ELR (cell line): ENCODE data around the gene PNMA8A.

Source experiments
- DNase-seq: peaks from one replicate; pipeline ENCODE4 v3.0.0-alpha.2; 2015; ENCODE audit warnings: low read depth

Gene PNMA8A

DNA sequence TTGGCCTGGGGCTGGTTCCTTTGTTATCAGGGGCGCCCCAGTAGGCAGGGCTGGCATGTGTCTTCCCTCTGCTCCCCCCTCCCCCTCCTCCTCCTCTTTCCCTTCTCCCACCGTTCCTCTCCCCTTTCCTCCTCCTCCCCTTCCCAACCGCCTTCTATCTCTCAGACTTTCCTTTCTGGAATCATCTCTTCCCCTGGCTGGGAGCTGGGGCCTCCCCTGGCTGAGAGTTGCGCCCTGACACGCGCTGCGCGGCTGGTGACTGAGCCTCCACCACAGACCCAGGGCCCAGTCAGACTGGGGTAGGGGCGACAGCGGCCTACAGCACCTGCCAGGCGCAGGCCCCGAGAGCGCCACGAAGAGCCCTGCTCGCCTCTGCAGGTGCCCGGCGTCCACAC, 21.5 kb upstream of the PNMA8A start:
- DNase-seq = no peak

DNA sequence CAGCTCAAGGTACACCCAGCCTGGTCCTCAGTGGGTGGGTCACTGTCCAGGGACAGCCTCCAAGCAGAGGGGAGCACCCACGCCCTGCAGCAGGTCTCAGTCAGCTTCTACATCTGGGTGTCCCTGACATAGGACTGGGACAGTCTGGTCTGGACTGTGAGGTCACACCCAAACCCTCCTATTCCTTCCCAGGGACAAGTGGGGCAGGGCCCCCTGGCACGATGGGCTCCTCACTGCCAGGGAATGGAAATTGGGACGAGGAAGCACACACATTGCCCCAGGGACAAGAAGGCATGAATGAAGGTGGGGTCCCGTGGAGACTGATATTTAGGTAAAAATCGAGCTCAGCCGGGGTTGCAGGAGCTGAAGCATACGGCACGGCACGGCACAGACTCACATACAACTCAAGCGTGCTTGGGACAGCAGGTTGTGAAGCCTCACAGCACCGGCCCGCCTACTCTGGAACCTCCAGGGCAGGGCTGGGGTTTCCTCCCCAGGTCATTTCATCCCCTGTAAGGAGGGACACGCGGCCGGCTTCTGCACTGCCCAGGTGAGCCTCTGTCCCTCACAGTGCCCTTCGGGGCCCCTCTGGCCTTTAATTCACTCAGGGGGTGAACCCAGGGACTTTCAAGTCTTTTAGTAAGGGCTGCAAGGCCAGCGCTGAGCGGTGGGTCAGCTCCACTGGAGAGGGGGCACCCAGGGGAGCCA, 20.8 kb upstream of the PNMA8A start:
- DNase-seq = no peak

DNA sequence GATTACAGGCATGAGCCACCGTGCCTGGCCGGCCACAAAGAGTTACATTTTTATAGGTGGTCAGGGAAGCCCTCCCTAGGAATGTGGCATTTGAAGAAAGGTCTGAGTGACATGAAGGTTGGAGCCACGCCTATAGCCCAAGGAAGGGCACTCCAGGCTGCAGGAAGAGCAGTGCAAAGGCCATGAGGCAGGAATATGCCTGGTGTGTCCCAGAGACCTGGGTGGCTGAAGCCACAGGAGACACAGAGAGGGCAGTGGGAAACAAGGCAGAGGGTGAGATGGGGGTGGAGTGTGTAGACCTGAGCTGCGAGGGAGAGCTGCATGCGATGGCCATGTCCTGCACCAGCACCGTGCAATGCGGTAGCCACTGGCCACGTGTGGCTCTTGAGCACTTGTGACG, 19.4 kb upstream of the PNMA8A start:
- DNase-seq = no peak

DNA sequence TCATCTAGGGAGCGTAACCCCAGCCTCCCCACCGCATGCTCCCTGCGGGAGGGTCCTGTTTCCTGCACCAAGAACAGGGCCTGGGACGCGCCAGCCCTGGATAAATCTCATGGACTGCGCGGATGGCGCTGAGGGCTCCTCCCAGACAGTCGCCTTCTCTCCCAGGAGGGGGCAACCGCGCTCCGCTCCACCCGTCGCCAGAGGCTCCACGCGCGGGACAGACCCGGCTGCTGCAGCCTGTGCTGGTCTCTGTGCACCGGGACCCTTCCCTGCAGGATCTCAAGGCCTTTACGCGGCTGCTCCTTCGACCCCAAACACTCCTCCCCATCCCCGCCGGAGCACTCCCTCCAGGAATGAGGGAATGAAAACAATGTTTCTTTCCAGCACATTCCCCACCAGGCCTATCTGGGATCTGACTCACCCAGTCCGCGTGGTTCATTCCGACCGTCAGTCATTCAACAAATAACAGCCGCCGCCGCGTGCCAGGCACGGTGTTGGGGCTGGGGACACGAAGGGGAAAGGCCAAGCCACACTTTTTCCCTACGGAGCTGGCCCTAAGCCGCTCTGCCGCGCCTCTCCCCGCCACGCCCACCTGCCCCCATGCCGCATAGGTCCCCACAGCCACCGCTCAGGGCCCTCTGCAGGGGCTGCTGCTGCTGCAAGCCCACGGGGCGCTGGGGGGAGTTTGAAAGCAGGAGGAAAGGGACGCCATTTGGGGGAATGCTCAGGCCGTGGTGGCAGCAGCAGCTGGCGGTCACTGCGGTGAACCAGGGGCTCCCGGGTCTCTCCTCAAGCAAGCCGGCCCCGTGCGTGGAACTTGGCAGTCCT, 18.3 kb upstream of the PNMA8A start:
- DNase-seq = no peak

DNA sequence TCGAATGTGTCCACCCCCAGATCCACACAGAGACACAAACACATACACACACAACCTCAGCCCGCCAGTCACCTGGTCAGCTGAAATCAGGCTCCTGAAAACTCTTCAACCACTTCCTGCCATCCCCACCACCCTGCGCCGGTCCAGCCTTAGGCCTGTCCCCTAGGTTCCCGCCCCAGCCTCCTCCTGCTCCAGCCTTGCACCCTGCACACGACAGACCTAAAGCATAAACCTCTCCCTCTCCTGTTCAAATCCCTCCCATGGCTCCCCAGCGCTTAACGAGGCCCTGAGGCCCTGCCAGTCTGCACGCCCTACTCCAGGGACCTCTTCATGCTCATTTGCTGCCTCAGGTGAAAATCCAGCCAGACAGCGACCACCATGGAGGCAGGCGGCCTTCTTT, 17.2 kb upstream of the PNMA8A start:
- no peak for DNase-seq

DNA sequence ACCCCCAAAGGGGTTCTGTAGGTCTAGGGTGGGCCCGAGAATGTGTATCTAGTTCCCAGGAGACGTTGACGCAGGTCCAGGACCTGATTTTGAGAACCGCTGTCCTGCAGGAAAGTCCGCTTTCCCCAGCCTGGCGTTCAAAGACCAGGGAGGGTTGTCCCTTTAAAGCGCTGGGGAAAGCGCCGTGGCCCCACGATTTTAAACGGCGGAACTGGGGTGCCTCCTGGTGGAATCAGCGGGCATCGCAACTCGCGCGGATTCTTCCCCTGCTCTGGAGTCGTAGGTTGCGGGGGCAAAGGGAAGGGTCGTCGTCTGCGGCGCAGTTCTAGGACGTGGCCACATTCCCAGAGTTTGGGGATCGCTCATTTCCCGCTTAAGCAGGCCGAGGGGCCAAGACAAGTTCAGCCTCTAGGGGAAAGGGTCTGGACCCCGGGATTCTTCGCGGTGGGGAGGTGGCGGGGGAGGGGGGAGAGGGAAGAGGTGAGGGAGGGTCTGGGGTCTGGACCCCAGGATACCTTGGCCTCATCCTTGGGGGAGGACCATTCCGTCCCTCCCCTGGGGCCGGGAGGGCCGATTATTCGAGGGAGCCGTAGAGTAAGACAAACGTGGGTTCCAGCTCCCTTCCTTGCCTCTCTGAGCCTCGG, 16.6 kb upstream of the PNMA8A start:
- DNase-seq = peak; percentile 72

DNA sequence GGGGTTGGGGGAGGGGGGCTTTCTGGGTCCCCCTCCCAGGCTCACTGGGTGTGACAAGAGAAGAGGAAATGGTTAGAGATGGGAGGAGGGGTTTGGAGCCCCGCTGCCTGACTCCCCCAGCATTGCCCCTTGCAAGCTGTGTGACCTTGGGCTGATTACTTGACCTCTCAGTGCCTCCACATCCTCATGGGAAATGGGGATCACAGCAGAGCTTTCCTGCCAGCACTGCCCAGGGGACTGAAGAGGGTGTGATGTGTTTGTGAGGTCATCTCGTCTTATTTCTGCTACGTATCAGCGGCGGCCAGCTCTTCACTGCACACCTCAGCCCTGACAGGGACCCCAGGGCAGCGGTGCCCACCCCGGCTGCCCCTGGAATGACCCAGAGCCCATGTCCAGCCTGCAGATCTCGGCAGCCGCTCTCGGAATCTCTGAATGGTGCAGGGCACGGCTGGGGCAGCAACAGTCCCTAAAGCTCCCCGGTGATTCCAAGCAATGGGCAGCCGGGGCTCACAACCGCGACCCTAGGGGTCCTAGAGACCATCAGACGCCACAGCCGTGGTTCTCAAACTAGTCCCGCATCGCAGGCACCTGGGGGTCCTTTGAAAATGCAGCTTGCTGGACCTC, 15.9 kb upstream of the PNMA8A start:
- no peak for DNase-seq

DNA sequence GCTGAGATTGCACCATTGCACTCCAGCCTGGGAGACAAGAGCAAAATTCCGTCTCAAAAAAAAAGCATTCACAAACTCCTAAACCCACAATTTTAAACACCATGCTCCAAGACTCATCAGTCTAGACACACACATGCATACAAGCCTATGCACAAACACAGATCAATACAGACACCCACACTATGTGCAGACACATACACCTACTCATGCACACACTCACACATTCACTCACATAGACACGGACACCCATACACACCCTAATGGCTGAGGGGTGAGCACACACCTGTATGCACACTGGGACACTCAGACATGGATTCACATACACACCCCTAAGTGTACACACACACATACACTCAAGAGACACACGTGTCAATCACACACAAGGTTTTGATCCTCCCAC, 15.0 kb upstream of the PNMA8A start:
- no peak for DNase-seq

DNA sequence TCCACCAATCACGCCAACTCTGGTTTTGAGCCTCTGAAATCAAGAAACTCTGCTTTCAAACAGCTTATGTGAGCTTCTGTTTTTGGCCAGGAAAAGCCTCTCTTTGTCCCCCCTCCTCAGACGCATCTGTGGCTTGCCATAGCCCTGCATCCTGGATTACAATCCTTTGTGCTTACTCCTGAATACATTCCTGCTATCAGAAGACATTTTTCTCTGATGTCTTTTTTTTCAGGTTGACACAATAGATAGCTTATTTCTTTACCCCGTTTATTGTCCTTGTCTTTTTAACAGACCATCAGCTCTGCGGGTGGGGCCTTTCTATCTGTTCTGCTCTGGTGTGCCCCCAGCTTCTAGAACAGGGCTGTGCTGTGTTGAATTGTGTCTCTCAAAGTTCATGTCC, 13.3 kb upstream of the PNMA8A start:
- no peak for DNase-seq

DNA sequence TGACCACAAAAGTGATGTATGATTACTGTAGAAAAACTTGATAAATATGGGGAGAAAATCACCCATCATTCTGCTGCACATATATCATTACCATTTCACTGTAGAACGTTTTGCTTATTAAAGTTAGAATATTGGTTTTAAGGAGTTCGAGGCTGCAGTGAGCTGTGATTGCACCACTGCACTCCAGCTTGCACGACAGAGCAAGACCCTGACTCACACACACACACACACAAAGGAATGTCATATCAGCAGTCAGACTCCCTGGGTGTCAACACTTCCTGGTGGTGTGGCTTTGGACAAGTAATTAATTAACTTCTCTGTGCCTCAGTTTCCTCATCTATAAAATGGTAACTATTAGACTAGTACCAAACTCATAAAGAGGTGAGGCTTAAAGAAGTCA, 11.3 kb upstream of the PNMA8A start:
- peak; percentile 25 for DNase-seq

DNA sequence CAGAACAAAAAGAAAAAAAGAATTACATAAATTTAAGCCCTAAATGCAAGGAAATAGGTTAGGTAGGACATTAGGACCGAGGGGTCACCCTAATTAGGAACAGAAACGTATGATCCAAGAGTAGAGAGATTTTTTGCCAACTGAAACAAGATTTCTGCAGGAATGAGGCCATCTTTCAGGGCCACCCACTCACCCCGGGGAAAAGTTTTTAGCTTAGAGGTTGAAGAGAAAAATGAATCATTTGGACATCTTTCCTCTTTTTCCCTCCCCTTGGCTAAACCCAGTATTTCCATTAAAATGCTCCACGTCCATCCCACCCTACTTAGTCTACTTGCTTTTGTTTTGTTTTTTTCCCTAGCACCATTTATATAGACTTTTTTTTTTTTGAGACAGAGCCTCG, 10.6 kb upstream of the PNMA8A start:
- DNase-seq = no peak

DNA sequence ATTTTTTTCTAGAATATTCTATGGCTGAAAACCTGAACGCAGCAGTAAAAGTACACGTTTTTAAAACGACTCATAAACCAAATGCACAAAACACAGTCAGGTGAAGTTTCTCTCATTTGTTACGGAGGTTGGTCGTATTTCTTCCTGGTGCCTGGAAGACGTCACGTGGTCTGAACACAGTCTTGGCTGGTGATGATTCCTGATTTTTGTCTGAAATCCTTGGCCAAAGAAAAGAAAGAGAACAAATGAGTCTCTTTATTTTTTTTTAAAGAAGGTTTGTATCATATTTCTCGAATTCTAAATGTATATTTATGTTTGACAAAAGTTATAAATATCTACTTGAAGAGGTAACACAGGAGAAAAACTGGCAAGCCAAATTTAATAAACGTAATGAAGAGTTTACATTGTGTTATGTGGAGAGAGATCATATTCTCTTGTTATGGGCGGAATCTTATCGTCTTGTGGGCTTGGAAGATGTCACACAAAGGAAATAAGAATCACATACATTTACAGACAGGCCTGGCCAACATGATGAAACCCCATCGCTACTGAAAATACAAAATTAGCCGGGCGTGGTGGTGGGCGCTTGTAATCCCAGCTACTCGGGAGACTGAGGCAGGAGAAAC, 10.0 kb upstream of the PNMA8A start:
- DNase-seq = no peak

DNA sequence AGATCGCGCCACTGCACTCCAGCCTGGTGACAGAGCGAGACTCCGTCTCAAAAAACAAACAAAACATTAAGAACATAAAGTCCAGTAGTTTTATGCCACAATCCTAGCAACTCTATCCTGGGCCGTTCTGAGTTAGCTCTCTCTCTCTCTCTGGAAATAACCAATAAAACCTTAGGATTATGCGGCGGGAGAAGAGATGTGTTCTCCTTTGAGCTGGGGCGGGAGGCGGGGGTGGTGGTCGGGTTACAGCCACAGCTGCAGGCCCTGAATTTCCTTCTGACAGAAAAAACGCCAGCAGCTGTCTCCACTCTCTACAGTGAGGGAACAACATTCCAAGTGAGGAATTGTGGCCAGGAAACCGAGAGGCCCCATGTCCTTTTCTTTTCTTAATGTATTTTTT, 9.1 kb upstream of the PNMA8A start:
- DNase-seq = no peak

DNA sequence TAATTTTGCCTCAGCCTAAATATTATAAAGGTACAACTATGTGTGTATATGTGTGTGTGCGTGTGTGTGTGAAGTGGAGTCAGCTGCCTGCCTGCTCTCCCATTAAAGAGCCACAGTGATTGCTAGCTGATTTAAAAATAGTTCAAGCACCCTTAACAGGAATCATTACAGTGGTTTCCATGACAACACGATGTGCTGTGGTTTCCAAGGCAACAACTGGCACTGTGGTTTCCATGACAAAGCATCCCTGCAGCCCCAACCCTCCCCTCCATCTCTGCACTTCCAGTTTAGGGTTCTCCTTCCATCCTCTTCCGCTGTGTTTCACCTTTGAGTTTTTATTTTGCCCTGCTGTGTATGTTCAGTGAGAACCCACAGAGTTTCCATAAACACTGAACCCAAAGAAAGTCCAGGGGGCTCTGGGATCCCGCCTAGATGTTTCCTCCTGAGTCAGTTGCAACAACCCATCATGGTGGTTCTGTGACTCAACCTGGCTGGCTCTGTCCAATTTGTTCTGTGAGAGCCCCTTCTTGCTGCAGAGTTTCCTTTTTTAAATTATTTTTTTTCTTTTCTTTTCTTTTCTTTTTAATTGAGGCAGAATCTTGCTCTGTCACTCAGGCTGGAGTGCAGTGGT, 7.1 kb upstream of the PNMA8A start:
- DNase-seq = peak; percentile 27

DNA sequence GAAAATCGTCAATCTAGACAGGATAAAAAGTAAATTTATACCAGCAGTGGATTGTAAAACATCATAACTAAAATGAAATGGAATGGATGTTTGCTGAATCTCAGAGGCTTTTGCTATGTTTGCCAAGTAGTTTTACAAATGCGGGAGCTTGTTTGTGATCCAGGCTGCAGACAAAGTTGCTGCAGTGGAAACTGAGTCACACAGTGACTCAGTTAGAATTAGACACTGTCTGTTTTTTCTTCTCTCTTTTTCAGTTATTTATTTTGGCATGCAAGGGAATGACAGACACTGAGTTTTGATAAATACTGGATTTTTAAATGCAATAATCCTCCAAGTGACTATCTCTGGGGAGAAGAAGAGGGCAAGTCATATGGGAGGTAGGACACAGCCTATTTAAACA, 4.6 kb upstream of the PNMA8A start:
- DNase-seq = no peak

DNA sequence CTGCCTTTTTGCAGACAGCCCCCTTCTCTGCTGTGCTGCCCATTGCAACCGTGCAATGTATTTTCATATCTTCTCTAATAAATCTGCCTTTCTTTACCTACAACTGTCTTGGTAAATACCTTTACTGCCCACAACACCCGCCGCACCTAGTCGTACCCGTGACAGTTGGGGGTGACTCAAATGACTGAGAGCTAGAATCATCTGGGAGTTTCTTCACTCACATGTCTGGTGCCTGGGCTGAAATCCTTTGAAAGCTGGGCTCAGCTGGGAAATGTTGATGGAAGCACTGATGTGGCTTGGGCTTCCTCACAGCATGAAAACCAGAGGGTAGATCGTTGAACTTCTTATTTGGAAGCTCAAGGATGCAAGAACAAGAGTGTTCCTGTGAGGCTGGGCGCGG, 2.8 kb upstream of the PNMA8A start:
- no peak for DNase-seq

DNA sequence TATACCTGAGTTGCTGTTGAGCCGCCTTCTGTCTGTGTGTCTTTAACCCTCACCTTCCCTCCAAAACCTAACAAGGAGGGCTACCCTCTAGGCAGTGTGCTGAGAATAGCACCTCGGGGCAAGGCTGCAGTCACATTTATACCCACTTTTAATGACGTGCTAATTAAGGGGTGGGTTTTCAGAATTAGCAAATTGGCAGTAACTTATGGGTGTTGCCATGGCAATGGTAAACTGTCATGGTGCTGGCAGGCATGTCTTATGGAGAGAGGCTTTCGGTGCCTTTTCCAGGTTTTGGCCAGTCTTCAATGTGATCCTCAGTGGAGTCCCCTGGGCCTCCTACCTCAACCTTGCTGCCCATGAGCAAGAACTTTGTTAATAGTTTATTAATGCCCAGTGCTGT, 1.2 kb upstream of the PNMA8A start:
- no peak for DNase-seq

DNA sequence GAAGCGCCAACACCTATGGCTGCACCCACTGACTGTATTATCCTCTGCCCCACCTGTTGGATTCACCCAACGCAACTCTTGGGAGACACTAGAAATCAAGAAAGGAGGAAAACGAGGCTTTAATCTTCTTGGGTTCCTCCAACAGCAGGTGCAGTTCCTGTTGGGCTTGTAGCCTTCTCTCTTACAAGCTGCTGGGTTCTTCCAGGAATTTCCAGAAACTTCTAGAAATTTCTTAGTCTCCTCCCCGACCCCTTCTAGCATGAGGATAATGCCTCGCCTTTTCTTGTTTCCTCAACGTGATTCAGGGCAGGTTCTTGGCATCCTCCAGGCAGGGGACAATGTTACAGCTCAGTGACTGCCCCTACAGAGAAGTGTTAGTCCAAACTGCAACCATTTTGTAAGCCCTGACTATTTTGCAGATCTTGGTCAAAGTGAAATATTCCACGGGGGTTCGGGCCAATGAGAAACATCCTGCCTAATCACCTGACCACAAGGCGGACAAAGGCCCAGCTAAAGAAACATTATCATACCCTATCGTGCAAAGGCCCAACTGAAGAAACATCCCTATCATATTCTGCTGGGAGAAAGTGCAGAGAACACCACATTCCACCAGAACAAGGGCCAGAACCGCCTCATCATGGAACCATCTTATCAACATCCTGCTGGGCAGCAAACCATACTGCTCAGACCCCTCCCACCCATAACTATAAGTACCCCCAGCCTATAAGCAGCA, 614 bp upstream of the PNMA8A start:
- DNase-seq = no peak

DNA sequence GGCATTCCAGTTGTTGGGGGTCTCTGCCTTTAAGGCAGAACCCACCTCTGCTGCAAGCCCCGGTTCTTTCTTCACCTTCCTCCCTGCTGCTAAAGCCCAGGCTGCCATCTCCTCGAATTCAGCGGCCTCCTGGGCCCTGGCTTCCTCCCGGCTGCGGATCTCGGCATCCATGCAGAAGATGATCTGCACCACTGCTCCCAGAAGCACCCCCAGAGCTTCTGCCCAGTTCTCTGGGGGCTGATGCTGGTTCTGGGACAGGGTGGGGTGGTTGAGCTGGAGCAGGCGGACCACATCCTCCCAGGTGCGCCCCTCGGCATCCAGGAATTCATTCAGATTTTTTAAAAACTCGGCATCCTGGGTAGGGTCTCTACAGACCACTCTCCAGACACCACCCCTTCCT, 987 bp downstream of the PNMA8A start:
- no peak for DNase-seq

DNA sequence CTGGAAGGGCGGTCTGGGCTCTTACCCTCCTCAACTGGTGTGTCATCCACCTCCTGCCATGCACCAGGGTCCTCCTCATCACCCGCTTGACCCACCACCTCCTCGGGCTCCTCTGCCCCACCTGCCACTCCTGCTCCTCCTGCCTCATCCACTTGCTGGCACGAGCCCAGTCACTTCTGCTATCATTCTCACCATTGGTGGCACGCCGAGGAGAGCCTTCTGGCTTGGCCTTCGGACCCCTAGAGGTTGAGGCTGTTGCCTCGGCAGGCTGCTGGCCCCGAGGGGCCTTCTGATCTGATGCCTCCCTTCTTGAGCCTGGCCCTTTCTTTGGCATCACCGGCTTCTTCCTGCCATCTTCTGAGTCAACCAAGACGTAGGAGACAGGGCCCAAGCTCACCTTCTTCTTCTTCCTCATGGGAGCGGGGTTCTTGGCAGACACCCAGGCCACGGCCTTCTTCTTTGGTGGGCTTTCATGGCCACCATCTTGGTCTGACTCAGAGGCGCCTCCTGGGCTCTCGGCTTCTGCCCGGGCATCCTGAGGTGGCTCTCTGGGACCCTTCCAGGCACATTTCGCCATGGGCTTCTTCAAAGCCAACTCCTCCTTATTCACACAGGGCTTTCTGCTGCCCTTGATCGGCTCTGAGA, 1.7 kb downstream of the PNMA8A start:
- no peak for DNase-seq
